PFSK-1 (cell line): ENCODE results near the gene THRB.

Experiments used
- FOXP2 ChIP-seq: optimal IDR thresholded peaks from 2 replicates; pipeline ENCODE3; 2011; ENCODE audit warnings: borderline replicate concordance, control low read depth, inconsistent platforms; ENCODE audit not compliant: insufficient read depth; ENCODE audit errors: extremely low read length, extremely low read depth
- POLR2AphosphoS5 ChIP-seq: IDR thresholded peaks from 2 replicates; pipeline ENCODE4 v1.6.1; 2012; ENCODE audit warnings: low read depth, mild to moderate bottlenecking, control low read depth, low read length, moderate library complexity
- SIN3A ChIP-seq: IDR thresholded peaks from 2 replicates; pipeline ENCODE4 v1.6.1; 2012; ENCODE audit warnings: mild to moderate bottlenecking, low read length, moderate library complexity, borderline replicate concordance; ENCODE audit not compliant: insufficient read depth
- TAF1 ChIP-seq: IDR thresholded peaks from 2 replicates; pipeline ENCODE4 v1.6.1; 2012; ENCODE audit warnings: low read length, control low read depth, borderline replicate concordance; ENCODE audit not compliant: insufficient read depth
- TF ChIP-seq, protein P1 (sequence below), 2 experiments: IDR thresholded peaks; 2 replicates each; pipeline versions ENCODE4 v1.6.1 to v1.8.0; 2011 to 2012; ENCODE audit warnings: low read depth in 2 of 2, low read length in 2 of 2, control low read depth in 1 of 2, inconsistent platforms in 1 of 2, mild to moderate bottlenecking in 1 of 2, moderate library complexity in 1 of 2; ENCODE audit not compliant: insufficient read depth in 1 of 2

DNA sequence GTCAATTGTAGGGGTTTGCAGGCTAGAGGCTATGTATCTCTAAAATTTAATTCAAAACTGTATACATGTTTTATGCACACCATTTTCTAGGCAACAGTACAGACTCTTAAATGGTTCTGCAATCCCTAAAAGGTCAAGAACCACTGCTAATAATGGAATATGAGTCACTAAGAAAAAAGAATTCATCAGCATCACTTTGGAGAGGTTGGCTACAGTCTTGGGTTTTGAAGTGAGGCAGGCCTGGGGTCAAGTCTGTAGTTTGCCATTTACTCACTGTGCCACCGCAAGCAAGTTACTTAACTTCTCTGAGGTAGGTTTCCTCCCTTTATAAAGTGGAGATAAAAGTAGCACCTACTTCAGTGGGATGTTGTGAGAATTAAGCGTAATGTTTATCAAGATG lies 33.7 kb downstream of the THRB start:
- TF ChIP-seq, protein P1, sequence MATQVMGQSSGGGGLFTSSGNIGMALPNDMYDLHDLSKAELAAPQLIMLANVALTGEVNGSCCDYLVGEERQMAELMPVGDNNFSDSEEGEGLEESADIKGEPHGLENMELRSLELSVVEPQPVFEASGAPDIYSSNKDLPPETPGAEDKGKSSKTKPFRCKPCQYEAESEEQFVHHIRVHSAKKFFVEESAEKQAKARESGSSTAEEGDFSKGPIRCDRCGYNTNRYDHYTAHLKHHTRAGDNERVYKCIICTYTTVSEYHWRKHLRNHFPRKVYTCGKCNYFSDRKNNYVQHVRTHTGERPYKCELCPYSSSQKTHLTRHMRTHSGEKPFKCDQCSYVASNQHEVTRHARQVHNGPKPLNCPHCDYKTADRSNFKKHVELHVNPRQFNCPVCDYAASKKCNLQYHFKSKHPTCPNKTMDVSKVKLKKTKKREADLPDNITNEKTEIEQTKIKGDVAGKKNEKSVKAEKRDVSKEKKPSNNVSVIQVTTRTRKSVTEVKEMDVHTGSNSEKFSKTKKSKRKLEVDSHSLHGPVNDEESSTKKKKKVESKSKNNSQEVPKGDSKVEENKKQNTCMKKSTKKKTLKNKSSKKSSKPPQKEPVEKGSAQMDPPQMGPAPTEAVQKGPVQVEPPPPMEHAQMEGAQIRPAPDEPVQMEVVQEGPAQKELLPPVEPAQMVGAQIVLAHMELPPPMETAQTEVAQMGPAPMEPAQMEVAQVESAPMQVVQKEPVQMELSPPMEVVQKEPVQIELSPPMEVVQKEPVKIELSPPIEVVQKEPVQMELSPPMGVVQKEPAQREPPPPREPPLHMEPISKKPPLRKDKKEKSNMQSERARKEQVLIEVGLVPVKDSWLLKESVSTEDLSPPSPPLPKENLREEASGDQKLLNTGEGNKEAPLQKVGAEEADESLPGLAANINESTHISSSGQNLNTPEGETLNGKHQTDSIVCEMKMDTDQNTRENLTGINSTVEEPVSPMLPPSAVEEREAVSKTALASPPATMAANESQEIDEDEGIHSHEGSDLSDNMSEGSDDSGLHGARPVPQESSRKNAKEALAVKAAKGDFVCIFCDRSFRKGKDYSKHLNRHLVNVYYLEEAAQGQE (IDR thresholded peaks at IDR 0.05; ENCODE audit: insufficient read depth in 1 of 2, low read depth in 2 of 2, low read length in 2 of 2): no peak
- TF ChIP-seq POLR2AphosphoS5: no peak
- no peak for TF ChIP-seq FOXP2
- TF ChIP-seq TAF1: no peak
- TF ChIP-seq SIN3A: no peak
